Stomach (tissue), 9 donors: ENCODE measurements around the gene FAM20B. TPM values are rescaled to one million over a fixed set of nuclear protein-coding genes. Genes with fewer than 3 reads are reported as not detected.

Experiments used
- DNase-seq, 2 donors: peaks; one replicate each; pipeline versions ENCODE4 v3.0.0 to v3.0.0-alpha.2; 2013 to 2019
- H3K27ac ChIP-seq, 5 donors: fragments of 200-600 bp in 4 of 5; sonication (generic) in 4 of 5; one replicate each; pipeline ENCODE4 v1.5.1; 2013 to 2019; ENCODE audit warnings: mild to moderate bottlenecking in 1 of 5, moderate library complexity in 1 of 5
- H3K27me3 ChIP-seq, 3 donors: fragments of 200-600 bp; sonication (generic); one replicate each; pipeline ENCODE4 v1.5.1; 2017 to 2019; ENCODE audit warnings: mixed run types in 1 of 3
- H3K36me3 ChIP-seq, 4 donors: fragments of 200-600 bp; sonication (generic); 1 replicate in 3 of 4; 2 replicates in 1 of 4; pipeline ENCODE4 v1.5.1; 2016 to 2019
- H3K4me1 ChIP-seq, 4 donors: fragments of 200-600 bp; sonication (generic); one replicate each; pipeline ENCODE4 v1.5.1; 2016 to 2019
- H3K4me3 ChIP-seq, 4 donors: fragments of 200-600 bp; sonication (generic) in 3 of 4; one replicate each; pipeline ENCODE4 v1.5.1; 2016 to 2019; ENCODE audit warnings: mild to moderate bottlenecking in 1 of 4
- H3K9me3 ChIP-seq, 4 donors: fragments of 200-600 bp; sonication (generic); one replicate each; pipeline ENCODE4 v1.5.1; 2016 to 2019
- EP300 ChIP-seq: sonication (generic); formaldehyde crosslinking; IDR thresholded peaks from one replicate; pipeline ENCODE4 v1.6.1; 2017; ENCODE audit warnings: antibody characterized with exemption
- POLR2A ChIP-seq, 4 donors: fragments of 450-650 bp; IDR thresholded peaks; one replicate each; pipeline ENCODE4 v1.6.1; 2016; ENCODE audit warnings: antibody characterized with exemption in 4 of 4, control low read depth in 2 of 4, mild to moderate bottlenecking in 1 of 4, moderate library complexity in 1 of 4
- POLR2AphosphoS5 ChIP-seq, 3 donors: sonication (generic); formaldehyde crosslinking; IDR thresholded peaks; one replicate each; pipeline ENCODE4 v1.6.1; 2016; ENCODE audit warnings: antibody characterized with exemption in 3 of 3
- WGBS, 5 donors: extraction: QIAGEN DNeasy Blood & Tissue Kit in 3 of 5; methylation state at CpG; one replicate each; pipeline versions ENCODE4 v1.1.5 to v1.1.7; 2013 to 2018; 5-methylcytosine and 5-hydroxymethylcytosine counted together
- intact Hi-C: fragments of 100-400 bp; cut with DNase I; formaldehyde crosslinking; loops from one replicate; pipeline ENCODE4 v1.15.1; 2023; ENCODE audit warnings: low total_unique reads
- polyA plus RNA-seq, 3 donors: library from polyadenylated mRNA; stranded (reverse); fragments of 200-250 nt; gene quantifications; one replicate each; pipeline ENCODE4 v1.2.3, GENCODE V29; 2013
- total RNA-seq, 5 donors: library from RNA; depleted of rRNA; stranded (reverse); fragments of >200 nt; gene quantifications; one replicate each; pipeline versions ENCODE4 v1.1.0 to v1.2.3, GENCODE V29; 2014 to 2016
- TF ChIP-seq, protein P1 (sequence below), 7 experiments: fragments of 450-650 bp in 4 of 7; fragments of 200-600 bp in 3 of 7; sonication (generic) in 3 of 7; IDR thresholded peaks; one replicate each; pipeline ENCODE4 v1.5.1; 2016 to 2019; ENCODE audit warnings: antibody characterized with exemption in 7 of 7, control low read depth in 2 of 7, mild to moderate bottlenecking in 1 of 7
- donor health status: healthy with polysubstance abuse.
- donor health status: Bipolar disorder and iron deficiency.
- donor health status: healthy.

The FAM20B gene
- total and polyA plus RNA-seq, 8 donors, result 8.1 to 43.3 (median 18.5) TPM

DNA sequence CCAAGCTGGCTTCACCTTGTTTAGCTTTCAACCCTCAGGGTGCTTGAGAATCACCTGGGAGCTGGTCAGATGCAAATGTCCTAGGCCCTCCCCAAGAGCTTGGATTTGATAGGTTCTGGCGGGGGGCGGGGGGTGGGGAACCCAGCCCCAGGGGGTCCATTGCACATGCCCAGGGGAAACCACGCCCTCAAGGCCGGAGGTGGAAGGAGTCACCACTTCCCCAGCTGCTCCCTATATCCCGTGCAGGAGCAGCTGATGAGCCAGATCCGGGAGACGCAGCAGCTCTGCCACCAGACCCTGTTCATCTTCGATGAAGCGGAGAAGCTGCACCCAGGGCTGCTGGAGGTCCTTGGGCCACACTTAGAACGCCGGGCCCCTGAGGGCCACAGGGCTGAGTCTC, 62.0 kb downstream of the FAM20B start:
- WGBS, 5 donors, result 61 to 81% (median 75%) methylated on average over 8 to 11 of the region's 11 CpGs
- H3K27ac ChIP-seq, result no peak overlapping the region
- TF ChIP-seq, protein P1, sequence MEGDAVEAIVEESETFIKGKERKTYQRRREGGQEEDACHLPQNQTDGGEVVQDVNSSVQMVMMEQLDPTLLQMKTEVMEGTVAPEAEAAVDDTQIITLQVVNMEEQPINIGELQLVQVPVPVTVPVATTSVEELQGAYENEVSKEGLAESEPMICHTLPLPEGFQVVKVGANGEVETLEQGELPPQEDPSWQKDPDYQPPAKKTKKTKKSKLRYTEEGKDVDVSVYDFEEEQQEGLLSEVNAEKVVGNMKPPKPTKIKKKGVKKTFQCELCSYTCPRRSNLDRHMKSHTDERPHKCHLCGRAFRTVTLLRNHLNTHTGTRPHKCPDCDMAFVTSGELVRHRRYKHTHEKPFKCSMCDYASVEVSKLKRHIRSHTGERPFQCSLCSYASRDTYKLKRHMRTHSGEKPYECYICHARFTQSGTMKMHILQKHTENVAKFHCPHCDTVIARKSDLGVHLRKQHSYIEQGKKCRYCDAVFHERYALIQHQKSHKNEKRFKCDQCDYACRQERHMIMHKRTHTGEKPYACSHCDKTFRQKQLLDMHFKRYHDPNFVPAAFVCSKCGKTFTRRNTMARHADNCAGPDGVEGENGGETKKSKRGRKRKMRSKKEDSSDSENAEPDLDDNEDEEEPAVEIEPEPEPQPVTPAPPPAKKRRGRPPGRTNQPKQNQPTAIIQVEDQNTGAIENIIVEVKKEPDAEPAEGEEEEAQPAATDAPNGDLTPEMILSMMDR (IDR thresholded peaks at IDR 0.05), result no peak
- TF ChIP-seq EP300 (no peak), POLR2A (IDR thresholded peaks at IDR 0.05) (no peak), POLR2AphosphoS5 (IDR thresholded peaks at IDR 0.05) (no peak)
- no peaks in the 10 kb centered on the region for H3K9me3 ChIP-seq
- H3K4me3 ChIP-seq, result no peak overlapping the region
- H3K27me3 ChIP-seq, result no peaks in the 10 kb centered on the region
- peaks cover 8 to 75% (median 69%) of the 10 kb centered on the region in 4 donors for H3K36me3 ChIP-seq
- intact Hi-C loops, result no loop called here
- peak in 1 of 2 donors; percentile 23 for DNase-seq
- H3K4me1 ChIP-seq, result peaks cover 14 to 56% (median 30%) of the 10 kb centered on the region in 4 donors

DNA sequence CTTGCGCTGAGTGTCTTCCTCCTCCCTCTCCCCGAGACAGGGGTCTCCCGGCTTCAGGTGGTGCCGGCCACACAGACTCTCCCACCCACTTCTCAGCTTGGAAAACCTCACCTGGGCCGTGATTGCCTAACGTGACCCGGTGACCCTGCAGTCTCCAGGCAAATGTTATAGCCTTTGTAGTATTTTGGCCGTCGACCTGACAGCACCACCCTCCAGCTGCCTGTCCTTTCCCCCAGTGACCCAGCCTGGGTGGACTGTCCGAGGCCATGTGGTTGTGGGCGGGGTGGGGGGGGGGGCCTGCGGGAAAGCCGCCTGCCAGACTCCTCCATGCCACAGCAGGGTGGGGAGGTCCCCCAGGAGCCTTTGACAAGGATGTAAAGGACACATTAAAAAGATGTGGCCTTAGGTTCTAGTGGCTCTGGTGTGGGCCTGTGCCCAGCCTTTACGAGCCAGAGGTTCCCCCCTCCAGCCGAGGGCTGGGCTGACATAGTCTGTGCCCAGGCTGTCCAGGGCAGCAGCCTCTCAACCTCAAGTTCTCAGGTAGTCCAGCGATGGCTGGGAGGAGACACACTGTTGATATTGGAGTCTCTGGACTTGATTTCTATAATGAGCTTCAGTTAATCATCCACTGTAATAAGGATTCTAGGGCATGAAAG, 64.3 kb downstream of the FAM20B start:
- TF ChIP-seq EP300, result no peak
- no peak for TF ChIP-seq POLR2AphosphoS5 (IDR thresholded peaks at IDR 0.05)
- TF ChIP-seq, protein P1 (IDR thresholded peaks at IDR 0.05), result no peak
- TF ChIP-seq POLR2A (IDR thresholded peaks at IDR 0.05), result no peak
- Histone ChIP-seq H3K4me3 (no peak overlapping the region), H3K9me3 (no peaks in the 10 kb centered on the region), H3K27ac (peak overlapping the region in 2 of 5 donors; percentile 21 to 57), H3K4me1 (peaks cover 8 to 39% (median 16%) of the 10 kb centered on the region in 4 donors), H3K27me3 (no peaks in the 10 kb centered on the region), H3K36me3 (peaks cover 28 to 96% (median 88%) of the 10 kb centered on the region in 4 donors)
- intact Hi-C loops, result no loop called here
- WGBS, 5 donors, result 65 to 81% (median 69%) methylated on average over 16 of the region's 16 CpGs
- no peak for DNase-seq

DNA sequence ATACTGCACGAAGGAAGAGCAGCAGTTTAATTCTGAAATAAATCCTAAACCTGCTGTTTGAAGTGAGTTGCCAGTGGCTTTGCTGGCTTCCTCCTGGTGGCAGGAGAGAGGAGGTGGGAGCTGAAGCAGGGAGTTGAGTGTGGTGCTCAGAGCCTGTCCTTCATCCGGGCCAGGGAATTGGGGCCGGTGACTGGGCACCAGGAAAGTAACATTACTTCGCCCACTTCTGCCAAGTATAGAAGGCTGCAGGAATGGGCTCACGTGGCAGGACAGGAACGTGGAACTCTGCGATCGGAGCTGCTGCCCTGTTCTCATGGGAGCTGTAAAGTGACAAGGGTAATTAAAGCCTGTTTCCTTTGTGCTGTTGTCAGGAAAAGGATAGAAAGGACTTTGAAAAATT, 64.8 kb downstream of the FAM20B start:
- H3K36me3 ChIP-seq, result peaks cover 33 to 97% (median 90%) of the 10 kb centered on the region in 4 donors
- H3K4me1 ChIP-seq, result peaks cover 8 to 39% (median 19%) of the 10 kb centered on the region in 4 donors
- intact Hi-C loops, result no loop called here
- WGBS, 5 donors, result 83 to 90% (median 85%) methylated on average over 8 of the region's 8 CpGs
- H3K27ac ChIP-seq, result peak overlapping the region in 3 of 5 donors; percentile 21 to 57 (median 51)
- no peaks in the 10 kb centered on the region for H3K9me3 ChIP-seq
- peak in 1 of 2 donors; percentile 4 for DNase-seq
- no peaks in the 10 kb centered on the region for H3K27me3 ChIP-seq
- no peak overlapping the region for H3K4me3 ChIP-seq
- TF ChIP-seq POLR2AphosphoS5 (IDR thresholded peaks at IDR 0.05) (no peak), EP300 (no peak), POLR2A (IDR thresholded peaks at IDR 0.05) (no peak)
- TF ChIP-seq, protein P1 (IDR thresholded peaks at IDR 0.05), result no peak

DNA sequence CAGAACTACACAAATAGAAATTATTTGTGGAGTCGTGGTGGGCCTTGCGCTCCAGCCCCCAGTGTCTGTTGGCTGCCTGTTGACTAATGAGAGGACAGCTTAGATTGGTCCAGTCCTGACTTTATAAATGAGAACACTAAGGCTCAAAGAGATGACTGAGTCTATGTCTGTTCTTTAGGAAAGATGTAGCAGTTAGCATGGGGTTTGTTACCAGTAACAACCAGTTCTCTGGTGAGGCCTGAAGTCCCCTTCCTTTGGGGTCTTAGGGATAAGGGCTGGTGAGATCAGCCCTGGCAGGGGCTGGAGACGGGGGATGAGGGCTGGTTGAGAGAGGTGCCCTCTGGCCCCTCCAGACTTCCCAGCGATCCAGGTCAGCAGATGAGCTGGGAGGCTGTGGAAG, 65.2 kb downstream of the FAM20B start:
- TF ChIP-seq POLR2AphosphoS5 (IDR thresholded peaks at IDR 0.05), result no peak
- TF ChIP-seq EP300, result no peak
- TF ChIP-seq POLR2A (IDR thresholded peaks at IDR 0.05), result no peak
- TF ChIP-seq, protein P1 (IDR thresholded peaks at IDR 0.05), result no peak
- peak in 1 of 2 donors; percentile 18 for DNase-seq
- intact Hi-C loops, result no loop called here

More for the DNA sequence above, 65.2 kb downstream of the FAM20B start:
- Histone ChIP-seq H3K27me3 (no peaks in the 10 kb centered on the region), H3K27ac (peak overlapping the region in 3 of 5 donors; percentile 21 to 57 (median 51)), H3K36me3 (peaks cover 30 to 97% (median 90%) of the 10 kb centered on the region in 4 donors), H3K9me3 (no peaks in the 10 kb centered on the region), H3K4me1 (peaks cover 8 to 39% (median 20%) of the 10 kb centered on the region in 4 donors), H3K4me3 (no peak overlapping the region)
- 80 to 88% (median 86%) methylated on average over 4 of the region's 4 CpGs for WGBS, 5 donors
